DND-41 (cell line): ENCODE data around the gene FAM222B.

Source experiments
- CTCF ChIP-seq: IDR thresholded peaks from 2 replicates; pipeline ENCODE4 v1.5.1; 2012; ENCODE audit warnings: borderline replicate concordance, low read length, moderate library complexity, mild to moderate bottlenecking; ENCODE audit not compliant: poor library complexity, severe bottlenecking; ENCODE audit errors: extremely low read depth
- EZH2 ChIP-seq: IDR thresholded peaks from 3 replicates; pipeline ENCODE4 v1.6.1; 2012; ENCODE audit warnings: borderline replicate concordance, low read depth, mild to moderate bottlenecking, moderate library complexity, low read length, inconsistent platforms; ENCODE audit not compliant: severe bottlenecking

GRCh38 chr17:28880572-28880945, 38.0 kb upstream of the FAM222B start:
- TF ChIP-seq CTCF (no peak), EZH2 (no peak)
